Mesangial cell (primary cell): ENCODE results near the gene WDR45B. TPM values are rescaled to one million over a fixed set of nuclear protein-coding genes. Genes with fewer than 3 reads are reported as not detected.

Experiments used
- total RNA-seq: library from RNA; depleted of rRNA; stranded (reverse); fragments of >200 nt; gene quantifications from 2 replicates; pipeline ENCODE4 v1.2.3, GENCODE V29; 2015

WDR45B gene
- 71.7 and 72.5 TPM in 2 replicates for total RNA-seq

DNA sequence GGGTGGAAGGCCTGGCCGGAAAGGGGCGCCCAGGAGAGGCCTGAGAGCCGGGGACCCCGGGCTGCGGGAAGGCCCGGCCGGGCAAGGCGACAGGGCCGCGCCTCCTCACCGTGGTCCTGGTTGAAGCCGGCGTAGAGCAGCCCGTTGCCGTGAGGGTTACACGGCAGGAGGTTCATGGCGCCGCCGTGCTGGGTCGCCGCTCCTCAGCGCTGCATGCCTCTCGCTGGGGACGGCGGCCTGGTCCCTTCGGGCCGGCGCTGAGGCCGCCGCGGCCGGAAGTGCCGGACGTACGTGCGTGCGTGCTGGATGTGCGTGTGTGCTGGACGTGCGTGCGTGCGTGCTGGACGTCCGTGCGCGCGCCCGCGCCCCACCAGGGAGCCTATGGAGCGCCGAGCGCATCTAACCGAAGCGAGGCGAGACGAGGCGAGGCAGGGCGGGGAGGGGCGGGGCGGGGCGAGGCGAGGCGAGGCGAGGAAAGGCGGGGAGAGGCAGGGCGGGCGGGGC, at the start of gene WDR45B:
Gene WDR45B, minus strand, starts transcription at position 280 of the 504 bp plus-strand sequence. Its CDS starts 104 bp downstream, at position 176.

Other genes starting within 250 kb of the WDR45B start
- 8.1 and 23.1 TPM in 2 replicates for gene HEXD, start 230.1 kb downstream of the WDR45B start, total RNA-seq
- gene OGFOD3, start 229.9 kb downstream of the WDR45B start, total RNA-seq: 29.8 and 55.0 TPM in 2 replicates
- 67.8 and 114 TPM in 2 replicates for gene CYBC1, start 197.7 kb downstream of the WDR45B start, total RNA-seq
- gene NARF, start 189.7 kb downstream of the WDR45B start, total RNA-seq: 30.5 and 34.0 TPM in 2 replicates
- 44.2 and 48.2 TPM in 2 replicates for gene FOXK2, start 128.7 kb downstream of the WDR45B start, total RNA-seq
- 4.2 and 10.6 TPM in 2 replicates for gene RAB40B, start 50.3 kb upstream of the WDR45B start, total RNA-seq
- gene FN3KRP, start 68.3 kb upstream of the WDR45B start, total RNA-seq: 18.3 and 28.0 TPM in 2 replicates
- 1.6 and 7.7 TPM in 2 replicates for gene FN3K, start 87.2 kb upstream of the WDR45B start, total RNA-seq
- gene TBCD, start 103.6 kb upstream of the WDR45B start, total RNA-seq: 56.7 and 67.9 TPM in 2 replicates
- gene ZNF750, start 191.6 kb upstream of the WDR45B start, total RNA-seq: not detected in 2 replicates